Fibroblast of mammary gland (primary cell): Measurements from ENCODE around the gene ADAMTSL2.

Experiments
- DNase-seq: peaks from one replicate; pipeline ENCODE4 v3.0.0-alpha.2; 2010; ENCODE audit warnings: low read depth
- H3K4me3 ChIP-seq: 2 replicates; pipeline ENCODE4 v1.5.1; 2011; ENCODE audit warnings: low read depth, mild to moderate bottlenecking, low read length, moderate library complexity; ENCODE audit not compliant: control insufficient read depth
- CTCF ChIP-seq: conservative IDR thresholded peaks from 2 replicates; pipeline ENCODE4 v1.5.1; 2011; ENCODE audit warnings: low read depth, low read length, inconsistent platforms; ENCODE audit not compliant: control insufficient read depth, insufficient read depth

Gene ADAMTSL2

GRCh38 chr9:133542002-133542401 lies 7.5 kb downstream of the ADAMTSL2 start:
- no peak overlapping the region for H3K4me3 ChIP-seq
- DNase-seq: no peak
- no peak for TF ChIP-seq CTCF

DNA sequence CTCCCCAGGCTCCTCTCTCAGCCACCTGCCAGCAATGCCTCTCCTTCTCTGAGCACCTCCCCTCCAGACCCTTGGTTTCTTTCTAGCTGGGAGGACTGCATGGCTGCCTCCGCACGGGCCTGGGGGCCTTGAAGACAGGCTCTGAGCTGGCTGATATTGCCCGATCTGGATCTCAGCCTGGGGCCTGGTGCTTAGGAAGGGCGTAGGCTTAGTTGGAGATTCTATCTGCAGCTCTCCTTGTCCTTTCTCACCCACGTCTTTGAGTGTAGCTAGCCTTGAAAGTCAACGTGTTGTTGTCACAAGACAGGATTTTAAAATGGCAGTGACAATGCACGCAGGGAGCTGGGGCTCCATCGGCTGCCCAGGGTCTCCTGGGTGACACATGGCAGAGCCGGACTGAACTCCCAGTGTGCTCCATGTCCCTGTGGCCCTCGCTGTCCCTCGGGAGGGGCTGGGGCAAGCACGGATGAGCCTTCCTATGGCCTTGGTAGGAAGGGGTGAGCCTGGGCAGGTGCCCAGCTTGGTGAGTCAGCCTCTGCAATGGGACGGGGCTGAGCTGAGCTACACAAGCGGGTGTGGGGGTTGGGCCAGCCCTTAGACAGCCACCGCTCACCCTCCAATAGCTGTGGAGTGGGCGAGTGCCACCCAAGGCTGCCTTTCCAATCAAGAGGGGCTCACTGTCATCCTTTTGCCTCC lies 9.4 kb downstream of the ADAMTSL2 start:
- no peak for DNase-seq
- H3K4me3 ChIP-seq: no peak overlapping the region
- no peak for TF ChIP-seq CTCF

DNA sequence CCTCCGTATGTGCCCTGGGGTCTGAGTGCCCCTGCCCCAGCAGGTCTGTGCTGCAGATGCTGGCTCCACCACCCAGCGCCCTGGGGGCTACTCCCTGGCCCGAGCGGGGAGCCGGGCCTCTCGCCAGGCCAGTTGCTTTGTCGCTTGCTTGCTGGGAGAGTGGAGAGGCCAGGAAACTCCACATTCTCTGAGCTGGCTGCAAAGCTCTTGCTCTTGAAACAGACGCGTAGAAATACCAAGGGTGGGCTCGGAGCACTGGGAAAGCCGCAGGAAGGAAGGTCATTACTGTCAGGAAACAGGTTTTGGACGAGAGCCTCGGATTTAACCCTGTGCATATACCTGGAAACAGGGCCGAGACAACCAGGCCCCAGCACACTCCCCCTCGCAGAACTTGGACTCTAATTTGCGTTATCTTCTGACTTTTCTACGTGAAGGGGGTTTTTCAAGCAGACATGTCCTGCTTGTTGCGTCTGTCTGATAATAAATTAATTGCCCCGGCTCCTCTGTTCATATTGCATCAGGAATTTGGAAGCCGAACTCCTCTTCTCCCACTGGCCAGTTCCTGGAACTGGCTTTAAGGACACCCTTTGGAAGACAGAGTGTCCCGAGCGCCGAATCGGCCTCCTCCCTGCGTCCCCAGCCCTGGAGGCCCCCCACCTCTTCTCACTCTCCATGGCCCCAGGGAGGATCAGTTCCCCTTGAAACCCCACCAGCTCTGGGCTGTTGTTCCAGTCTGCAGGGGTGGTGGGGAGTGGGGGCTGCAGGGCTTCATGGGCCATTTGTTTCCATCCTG lies 11.2 kb downstream of the ADAMTSL2 start:
- no peak for TF ChIP-seq CTCF
- H3K4me3 ChIP-seq: no peak overlapping the region
- no peak for DNase-seq

- H3K4me3 ChIP-seq: no peak overlapping the region
- DNase-seq: no peak
- TF ChIP-seq CTCF: no peak
Observed at GRCh38 chr9:133546287-133546680, 11.8 kb downstream of the ADAMTSL2 start.

DNA sequence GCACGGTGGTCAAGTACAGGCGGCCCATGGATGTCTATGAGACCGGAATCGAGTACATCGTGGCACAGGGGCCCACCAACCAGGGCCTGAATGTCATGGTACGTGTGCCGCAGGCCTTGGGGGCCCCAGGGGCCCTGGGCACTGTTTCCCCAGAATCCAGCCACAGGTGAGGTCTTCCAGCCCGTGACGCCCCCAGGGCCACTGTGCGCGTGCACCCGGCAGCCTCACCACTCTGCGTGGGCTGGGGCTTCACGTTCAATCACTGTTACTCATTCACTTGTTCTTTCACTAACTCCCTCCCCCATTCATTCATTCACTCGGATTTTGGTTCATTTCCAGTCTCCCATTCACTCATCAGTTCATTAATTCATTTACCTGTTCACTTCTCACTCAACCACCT lies 12.6 kb downstream of the ADAMTSL2 start:
- DNase-seq: no peak
- no peak for TF ChIP-seq CTCF
- H3K4me3 ChIP-seq: no peak overlapping the region

GRCh38 chr9:133551446-133551845 lies 16.9 kb downstream of the ADAMTSL2 start:
- no peak for DNase-seq
- TF ChIP-seq CTCF: no peak
- no peak overlapping the region for H3K4me3 ChIP-seq

- TF ChIP-seq CTCF: no peak
- no peak overlapping the region for H3K4me3 ChIP-seq
- no peak for DNase-seq
Observed at GRCh38 chr9:133552236-133552635, 17.7 kb downstream of the ADAMTSL2 start.
